Hepatocyte (in vitro differentiated cells): Measurements from ENCODE around the gene KNTC1.

Source experiments
- CTCF ChIP-seq: fragments of 200-600 bp; sonication (generic); IDR thresholded peaks from 2 replicates; pipeline ENCODE4 v1.5.1; 2016; ENCODE audit warnings: antibody characterized with exemption, mild to moderate bottlenecking; ENCODE audit not compliant: poor library complexity
- EZH2 ChIP-seq: fragments of 200-600 bp; sonication (generic); IDR thresholded peaks from 2 replicates; pipeline ENCODE4 v1.6.1; 2016; ENCODE audit warnings: antibody characterized with exemption, mild to moderate bottlenecking, borderline replicate concordance
- EZH2phosphoT487 ChIP-seq: fragments of 200-600 bp; sonication (generic); IDR thresholded peaks from one replicate; pipeline ENCODE4 v1.6.1; 2018; ENCODE audit warnings: antibody characterized with exemption, mild to moderate bottlenecking, low read depth, moderate library complexity; ENCODE audit not compliant: unreplicated experiment, severe bottlenecking

DNA sequence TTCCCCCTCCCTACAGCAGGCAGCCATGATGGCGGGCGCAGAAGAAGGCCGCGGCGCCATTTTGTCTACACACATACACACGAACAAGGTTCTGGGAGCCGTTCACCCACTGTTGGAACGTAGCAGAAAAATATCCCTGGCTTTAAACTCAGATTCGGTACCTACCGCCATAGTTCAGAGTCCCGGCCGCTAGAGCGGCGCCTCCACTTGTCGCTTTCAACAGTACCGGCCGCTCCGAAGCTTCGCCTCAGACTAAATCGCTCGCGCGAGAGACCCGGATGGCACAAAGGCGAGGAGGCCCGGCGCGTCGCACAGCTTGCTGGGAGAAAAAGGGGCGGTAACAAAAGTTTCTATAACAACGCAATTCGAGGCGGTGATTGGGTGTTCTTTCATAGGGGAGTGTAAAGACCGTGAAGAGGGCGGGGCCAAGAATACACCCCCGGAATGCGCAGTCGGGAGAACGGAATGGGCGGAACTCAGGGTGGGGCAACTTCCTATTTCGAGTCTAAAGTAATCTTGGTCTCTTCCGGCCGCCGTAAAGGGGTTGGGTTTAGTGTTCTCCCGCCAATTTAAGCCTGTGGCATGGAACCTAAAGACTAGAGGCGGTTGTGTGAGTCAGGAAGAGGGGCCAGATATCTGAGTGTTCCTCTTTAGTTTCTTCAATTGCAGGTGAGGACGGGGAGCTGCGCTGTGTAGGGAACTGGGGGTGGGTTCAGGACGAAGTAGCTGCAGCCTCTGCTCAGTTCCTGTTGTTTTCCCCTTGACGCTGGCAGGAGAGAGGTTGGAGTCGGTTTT is at the start of gene KNTC1, which contains the start of gene RSRC2:
- TF ChIP-seq EZH2phosphoT487, result no peak
- no peak for TF ChIP-seq CTCF
- TF ChIP-seq EZH2, result no peak
